Middle frontal gyrus (tissue), 1 donor: ENCODE measurements around the gene UBN1.
"Not testable (repeated sequence)": the region's sequence is repeated elsewhere in the genome, so short reads cannot be mapped to it uniquely, and the experiment has no call there.

Experiments used
- DNase-seq: peaks from one replicate; pipeline ENCODE4 v3.0.0-alpha.2; 2015; ENCODE audit warnings: low spot score; ENCODE audit errors: extremely low spot score

Gene UBN1

DNA sequence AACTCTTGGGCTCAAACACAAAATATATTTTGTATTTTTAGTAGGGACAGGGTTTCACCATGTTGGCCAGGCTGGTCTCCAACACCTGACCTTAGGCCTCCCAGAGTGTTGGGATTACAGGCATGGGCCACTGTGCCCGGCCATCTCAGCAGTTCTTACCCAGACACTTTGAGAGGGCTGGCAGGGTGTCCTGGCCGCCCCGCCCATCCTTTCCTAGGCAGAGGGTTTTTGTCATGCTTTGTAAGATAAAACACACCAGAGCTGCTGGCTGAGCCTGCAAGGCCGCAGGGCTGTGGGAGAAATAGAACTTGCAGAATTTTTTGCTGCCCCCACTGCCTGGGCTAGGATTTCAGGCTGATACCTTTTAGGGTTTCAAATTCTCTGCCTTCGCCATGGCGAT lies 80.9 kb downstream of the UBN1 start:
- DNase-seq, result no peak

DNA sequence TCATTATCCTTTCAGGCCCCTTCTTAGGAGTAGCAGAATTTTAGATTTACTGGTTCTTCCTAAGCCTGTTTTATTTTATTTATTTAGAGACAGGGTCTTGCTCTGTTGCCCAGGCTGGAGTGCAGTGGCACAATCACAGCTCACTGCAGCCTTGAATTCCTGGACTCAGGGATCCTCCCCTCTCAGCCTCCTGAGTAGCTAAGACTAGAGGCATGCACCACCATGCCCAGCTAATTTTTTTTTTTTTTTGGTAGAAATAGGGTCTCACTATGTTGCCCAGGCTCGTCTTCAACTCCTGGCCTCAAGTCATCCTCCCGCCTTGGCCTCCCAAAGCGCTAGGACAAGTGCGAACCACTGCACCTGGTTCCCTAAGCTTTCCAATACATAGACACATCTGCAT lies 82.3 kb downstream of the UBN1 start:
- DNase-seq, result not testable (repeated sequence)

DNA sequence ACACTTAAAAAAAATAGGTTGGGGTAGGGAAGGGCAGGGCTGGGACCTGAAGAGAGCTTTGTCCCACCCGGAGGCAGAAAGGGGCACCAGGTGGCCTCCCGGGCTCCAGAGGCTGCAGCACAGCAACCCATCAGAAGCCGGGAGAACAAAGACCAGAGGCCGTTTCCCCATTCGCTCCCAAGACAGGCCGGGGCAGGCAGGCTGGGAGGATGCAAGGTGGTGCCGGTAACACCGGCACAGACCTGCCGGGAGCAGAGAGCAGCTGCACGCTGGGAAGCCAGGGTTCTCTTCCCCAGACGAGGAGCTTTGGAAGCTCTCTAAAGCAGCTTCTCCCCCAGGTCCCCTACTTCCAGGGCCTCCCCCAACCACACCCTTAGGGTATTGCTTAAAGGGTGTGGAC lies 84.1 kb downstream of the UBN1 start:
- no peak for DNase-seq
